G401 (cell line): ENCODE results near the gene OPCML. TPM values are rescaled to one million over a fixed set of nuclear protein-coding genes. Genes with fewer than 3 reads are reported as not detected.

Experiments
- DNase-seq: peaks from one replicate; pipeline ENCODE4 v3.0.0-alpha.2; 2015; ENCODE audit warnings: low spot score
- in situ Hi-C: cut with HindIII; loops from 2 replicates; pipeline ENCODE4 v1.10.0; 2016; ENCODE audit warnings: low sequenced_read_pairs, mixed read lengths
- total RNA-seq: library from RNA; depleted of rRNA; stranded (reverse); fragments of >200 nt; shearing (Covaris generic); gene quantifications from 2 replicates; pipeline ENCODE4 v1.2.3, GENCODE V29; 2014

OPCML gene
- total RNA-seq, 1 experiment from 2014 or later, result not detected

DNA sequence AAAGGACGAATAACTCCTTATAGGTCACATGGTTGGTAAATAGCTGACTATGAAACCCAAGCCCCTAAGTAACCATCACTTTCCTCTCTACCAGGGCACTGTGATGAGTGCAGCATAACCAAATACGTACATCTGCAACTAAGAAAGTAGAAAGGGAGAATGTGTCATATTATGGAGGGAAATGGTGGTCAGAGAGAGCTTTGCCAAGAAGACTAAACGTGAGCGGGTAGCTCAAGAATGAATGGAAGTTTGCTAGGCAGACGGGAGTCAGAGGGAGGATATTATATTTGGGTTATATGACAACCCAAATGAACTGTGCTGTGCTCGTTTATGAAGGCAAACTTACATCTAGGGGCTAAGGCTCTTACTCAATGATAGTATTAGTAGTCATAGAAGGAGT lies 537.3 kb downstream of the OPCML start:
- no peak for DNase-seq
- in situ Hi-C loops, result no loop called here

GRCh38 chr11:132993991-132994502 lies 538.3 kb downstream of the OPCML start:
- in situ Hi-C loops, result no loop called here

GRCh38 chr11:132992838-132993631 lies 539.3 kb downstream of the OPCML start:
- peak; percentile 75 for DNase-seq
- in situ Hi-C loops, result no loop called here

More at GRCh38 chr11:132993991-132994502, 538.3 kb downstream of the OPCML start:
- peak; percentile 65 for DNase-seq

- DNase-seq, result no peak
- in situ Hi-C loops, result no loop called here
These were observed 543.9 kb downstream of the OPCML start for GRCh38 chr11:132988411-132988810.

DNA sequence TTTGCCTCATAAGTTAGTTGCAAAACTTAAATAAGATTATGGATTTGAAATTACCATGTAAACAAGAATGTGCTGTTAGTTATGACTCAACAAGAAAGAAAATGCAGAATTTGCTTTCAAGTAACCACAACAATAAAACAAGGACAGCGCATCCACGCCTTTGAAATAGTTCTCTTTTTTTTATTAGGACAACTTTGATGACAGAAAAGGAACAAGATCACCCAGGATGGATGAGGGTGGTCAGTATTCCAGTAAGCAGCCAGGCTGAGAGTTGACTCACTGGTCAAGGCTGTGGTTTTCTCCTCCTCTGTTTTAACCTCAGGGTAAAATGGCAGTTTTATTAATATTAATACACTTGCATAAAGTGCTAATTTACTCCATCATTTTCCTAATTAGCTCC lies 544.4 kb downstream of the OPCML start:
- in situ Hi-C loops, result no loop called here
- DNase-seq, result no peak

DNA sequence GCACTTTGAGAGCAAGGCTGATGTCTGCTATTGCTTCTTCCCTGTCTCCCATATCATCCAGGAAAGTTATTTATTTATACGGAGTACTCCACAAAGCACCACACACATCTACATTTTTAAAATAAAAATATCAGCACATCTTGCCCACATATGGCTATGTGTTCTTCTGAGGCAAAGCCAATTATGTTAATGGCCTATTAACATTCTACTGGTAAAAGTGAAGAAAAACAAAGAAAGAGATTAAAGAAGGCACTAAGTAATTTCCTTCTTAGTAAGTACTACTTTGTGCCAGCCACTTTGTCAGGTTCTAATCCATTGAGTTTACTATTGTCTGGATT lies 548.7 kb downstream of the OPCML start:
- in situ Hi-C loops, result no loop called here
- no peak for DNase-seq

DNA sequence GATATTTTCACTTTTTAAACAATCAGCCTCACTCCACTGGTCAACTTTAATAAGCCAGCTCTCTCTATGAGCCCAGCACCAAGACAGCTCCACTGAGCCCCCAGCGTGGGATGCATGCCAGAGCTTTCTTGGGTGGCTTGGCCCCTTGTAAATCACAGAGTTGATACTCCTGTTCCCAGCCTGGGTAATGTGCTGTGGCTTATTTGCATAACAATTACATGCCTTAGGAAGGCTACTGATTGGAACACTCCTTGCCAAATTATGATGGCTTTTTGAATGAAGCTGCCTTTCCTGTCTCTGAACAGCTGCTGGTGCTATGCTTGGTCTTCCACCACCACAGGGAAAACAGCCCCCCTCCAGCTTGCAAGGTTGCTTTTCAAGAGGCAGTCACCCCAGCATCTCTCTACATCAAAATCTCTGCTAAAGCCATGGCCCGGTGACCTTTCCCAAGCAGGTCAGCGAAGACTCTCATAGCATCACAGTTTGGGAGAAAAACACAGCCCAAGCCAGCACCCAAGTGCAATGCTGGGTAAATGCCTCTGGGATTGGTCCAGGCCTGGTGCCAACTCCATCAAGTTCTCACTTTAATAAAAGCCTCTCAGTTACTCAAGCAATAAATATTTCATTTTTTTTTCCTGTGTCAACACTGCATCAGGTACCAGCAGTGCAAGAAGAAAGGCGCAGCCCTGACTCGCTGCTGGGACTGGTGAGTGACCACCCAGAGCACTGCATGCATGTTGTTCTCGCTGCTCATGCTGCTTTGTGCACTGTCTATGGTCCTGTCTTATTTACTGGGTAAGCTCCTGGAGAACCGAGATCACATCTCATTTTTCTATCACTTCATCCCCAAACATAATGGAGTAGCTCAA lies 549.3 kb downstream of the OPCML start:
- DNase-seq, result no peak
- in situ Hi-C loops, result no loop called here

DNA sequence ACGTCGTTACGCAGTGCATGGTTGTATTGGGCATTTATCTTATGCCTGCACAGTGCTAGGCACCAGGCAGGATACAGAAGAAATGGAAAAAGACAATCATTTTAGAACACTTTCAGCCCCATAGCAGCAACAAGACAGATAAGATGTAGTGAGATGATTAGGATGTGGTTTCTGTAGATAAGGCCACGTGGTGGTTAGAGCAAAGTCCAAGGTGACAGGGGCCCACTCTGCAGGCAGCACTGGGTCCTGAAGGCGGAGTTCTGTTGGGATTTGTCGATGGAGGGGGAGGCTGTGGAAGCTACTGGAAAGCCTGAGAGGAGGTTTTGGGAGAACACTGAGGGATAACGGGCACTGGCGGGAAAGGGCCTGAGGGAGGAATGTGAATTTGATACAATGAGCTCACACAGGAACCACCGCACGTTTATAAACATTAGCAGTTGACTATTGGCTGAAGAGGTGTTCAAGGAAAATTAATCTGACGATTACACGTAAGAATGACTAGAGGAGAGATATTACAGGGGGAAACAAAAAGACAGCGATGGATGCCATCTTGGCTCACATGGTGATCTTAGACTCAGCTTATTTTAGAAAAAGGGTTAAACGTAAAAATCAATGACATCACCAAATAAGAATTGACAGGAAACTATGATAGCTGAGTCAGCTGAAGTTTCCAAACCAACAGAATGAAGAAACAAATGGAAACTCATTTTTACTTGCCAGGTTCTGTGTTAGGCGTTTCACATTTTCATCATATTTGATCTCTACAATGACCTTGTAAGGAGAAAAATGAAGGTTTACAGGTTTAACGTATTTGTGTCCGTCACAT lies 551.0 kb downstream of the OPCML start:
- in situ Hi-C loops, result no loop called here

DNA sequence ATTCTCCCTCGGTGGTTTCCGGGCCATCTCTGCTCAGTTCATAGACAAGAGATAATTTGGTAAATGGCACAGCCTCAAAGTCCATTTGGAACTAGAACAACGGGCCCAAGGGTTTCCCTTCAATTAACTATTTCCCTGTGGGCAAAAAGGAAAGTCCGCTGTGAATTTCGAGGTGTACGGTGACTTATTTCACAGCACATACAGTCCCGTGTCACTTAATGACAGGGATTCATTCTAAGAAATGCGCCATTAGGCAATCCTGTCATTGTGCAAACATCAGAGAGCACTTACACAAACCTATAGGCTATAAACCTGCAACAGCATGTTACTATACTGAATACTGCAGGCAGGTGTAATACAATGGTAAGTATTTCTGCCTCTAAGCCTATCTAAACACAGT lies 551.6 kb downstream of the OPCML start:
- in situ Hi-C loops, result no loop called here

More for the DNA sequence above, 551.0 kb downstream of the OPCML start:
- no peak for DNase-seq

DNA sequence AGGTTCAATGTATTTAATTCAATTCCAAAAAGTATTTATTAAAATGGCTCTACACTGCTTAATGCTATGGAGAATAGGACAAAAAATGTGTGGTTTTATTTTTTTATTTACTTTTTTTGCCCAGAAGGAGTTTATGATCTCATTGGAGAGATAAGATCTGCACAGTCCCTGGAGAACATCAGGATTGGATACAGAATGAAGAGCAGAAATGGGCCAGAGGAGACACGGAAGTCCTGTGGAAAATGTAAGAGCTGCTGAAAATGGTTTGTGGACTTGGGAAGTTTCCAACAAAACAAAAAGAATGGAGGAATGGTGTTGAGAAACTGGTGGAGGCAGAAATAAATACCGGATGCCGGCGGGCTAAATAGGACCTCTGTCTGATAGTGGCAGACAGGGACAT lies 554.6 kb downstream of the OPCML start:
- no peak for DNase-seq
- in situ Hi-C loops, result no loop called here

More for the DNA sequence above, 551.6 kb downstream of the OPCML start:
- no peak for DNase-seq

GRCh38 chr11:132977241-132977640 lies 555.1 kb downstream of the OPCML start:
- in situ Hi-C loops, result no loop called here
- no peak for DNase-seq

DNA sequence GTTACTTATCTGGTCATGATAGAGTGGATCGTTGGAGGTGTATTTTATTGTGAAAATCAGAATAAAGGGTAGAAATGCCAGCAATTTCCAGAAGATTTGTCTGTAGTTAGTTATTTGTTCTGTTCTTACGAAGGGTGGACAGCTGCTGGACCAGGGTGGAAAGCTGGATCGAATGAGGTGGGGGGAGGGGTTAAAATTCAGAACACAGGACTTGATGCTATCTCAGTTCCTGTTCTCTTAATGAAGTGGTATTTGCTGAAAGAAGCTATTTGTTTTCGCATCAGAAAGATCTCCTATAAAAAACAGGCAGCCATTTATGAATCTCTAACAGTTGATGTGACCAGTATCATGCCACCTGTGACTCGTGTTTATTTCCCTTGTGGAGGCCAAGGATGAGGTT lies 556.2 kb downstream of the OPCML start:
- DNase-seq, result no peak
- in situ Hi-C loops, result no loop called here

DNA sequence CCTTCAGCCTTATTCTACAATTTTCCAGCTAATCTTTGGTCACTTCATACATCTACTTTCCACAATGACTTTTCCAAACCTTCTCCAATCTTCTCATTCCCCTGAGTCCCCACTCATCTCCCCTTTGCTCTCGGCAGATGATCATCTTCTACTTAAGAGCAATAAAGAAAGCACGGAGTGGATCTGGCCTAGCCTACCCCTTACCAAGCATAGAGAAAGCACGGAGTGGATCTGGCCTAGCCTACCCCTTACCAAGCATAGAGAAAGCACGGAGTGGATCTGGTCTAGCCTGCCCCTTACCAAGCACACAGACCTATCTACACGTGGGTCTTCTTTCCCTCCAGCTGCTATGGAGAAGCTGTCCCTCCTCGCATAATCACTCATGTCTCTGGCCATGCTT lies 558.6 kb downstream of the OPCML start:
- in situ Hi-C loops, result no loop called here
- DNase-seq, result no peak

GRCh38 chr11:132972565-132972964 lies 559.7 kb downstream of the OPCML start:
- DNase-seq, result no peak
- in situ Hi-C loops, result no loop called here

DNA sequence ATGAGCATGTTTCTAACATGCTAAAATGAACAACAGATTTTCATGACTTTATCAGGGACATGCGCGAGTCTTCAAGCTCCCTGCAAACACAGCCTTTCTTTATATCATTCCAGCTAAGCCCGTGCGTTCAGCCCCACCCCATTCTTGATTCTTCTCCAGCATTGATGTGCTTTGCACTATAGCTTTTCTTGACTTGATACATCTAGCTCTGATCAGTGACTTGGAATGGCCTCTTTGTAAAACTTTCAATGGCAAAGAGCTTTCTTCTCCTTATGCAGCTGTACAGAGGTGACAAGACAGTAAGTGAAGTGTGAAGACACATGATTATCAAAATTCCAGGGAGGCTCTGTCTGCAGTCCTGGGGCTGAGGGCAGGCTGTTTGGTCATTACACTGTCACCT lies 561.0 kb downstream of the OPCML start:
- in situ Hi-C loops, result no loop called here
- no peak for DNase-seq

GRCh38 chr11:132969892-132970291 lies 562.4 kb downstream of the OPCML start:
- no peak for DNase-seq
- in situ Hi-C loops, result no loop called here

DNA sequence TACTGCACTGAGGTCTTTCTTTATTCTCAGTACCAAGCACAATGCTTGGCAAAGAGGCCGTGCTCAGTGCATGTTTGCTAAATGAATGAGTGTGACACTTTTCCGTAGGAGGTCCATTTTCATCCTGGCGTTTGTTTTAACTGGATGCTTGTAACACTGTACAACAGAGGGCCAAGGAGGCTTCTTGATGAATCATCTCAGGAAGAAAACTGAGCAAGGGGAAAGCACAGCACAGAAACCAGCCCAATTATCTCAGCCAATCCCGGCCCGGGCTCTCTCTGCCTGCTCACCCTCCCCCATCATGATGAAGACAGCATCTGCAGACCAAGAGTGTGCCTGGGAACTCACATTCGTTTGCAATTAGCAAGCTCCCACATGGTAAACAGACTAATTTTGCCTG lies 570.3 kb downstream of the OPCML start:
- in situ Hi-C loops, result no loop called here
- DNase-seq, result peak; percentile 86

DNA sequence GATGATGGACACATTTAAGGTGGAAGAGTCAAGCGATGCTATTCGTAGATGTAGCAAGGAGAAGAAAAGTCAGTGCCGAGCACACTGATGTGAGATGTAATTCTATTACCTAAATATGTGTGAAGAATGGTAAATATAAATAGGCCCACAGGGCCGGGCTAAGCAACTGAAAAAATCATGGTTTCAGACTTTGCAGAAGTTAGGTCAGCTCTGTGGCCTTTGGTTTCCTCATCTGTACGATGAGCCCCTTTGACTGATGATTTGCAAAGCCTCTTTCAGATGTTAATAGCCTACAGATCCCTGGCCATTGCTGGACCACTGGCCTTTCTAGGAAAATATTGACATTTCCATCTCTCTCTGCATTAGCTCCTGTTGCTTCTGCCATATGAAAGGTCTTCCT lies 570.8 kb downstream of the OPCML start:
- no peak for DNase-seq
- in situ Hi-C loops, result no loop called here

- in situ Hi-C loops, result no loop called here
- peak; percentile 76 for DNase-seq
These were observed 571.8 kb downstream of the OPCML start for GRCh38 chr11:132960273-132961078.
